Measurements from ENCODE around the gene HOXD10. TPM values are rescaled to one million over a fixed set of nuclear protein-coding genes. Genes with fewer than 3 reads are reported as not detected.

Gene HOXD10
- total RNA-seq, 1 donor from 2014 or later: not detected

- no peak for TF ChIP-seq CTCF (IDR thresholded peaks at IDR 0.05)
- peaks cover 74% of the 10 kb centered on the region for H3K27me3 Mint-ChIP-seq
- H3K36me3 Mint-ChIP-seq (ENCODE audit: low read depth): no peaks in the 10 kb centered on the region
- peaks cover 17% of the 10 kb centered on the region for H3K4me1 Mint-ChIP-seq
- DNase-seq (peak; percentile 39), ATAC-seq (ENCODE audit: low read depth) (peak; percentile 73)
- CTCF ChIA-PET: interaction anchor here (0.6 to 3.0 kb wide), 7 partner anchors 10 to 511 kb away, joined by 3 to 15 read pairs (median 4); no protein-coding TSS in a partner anchor
- peaks cover 7% of the 10 kb centered on the region for H3K9me3 Mint-ChIP-seq
- H3K27ac Mint-ChIP-seq: no peak overlapping the region
- POLR2A ChIA-PET: no interaction called here
- intact Hi-C loops (cut with micrococcal nuclease): loop anchor here (1.0 to 5.0 kb wide), 5 partner anchors 315 to 1007 kb away; no protein-coding TSS in a partner anchor
- peak overlapping the region; percentile 28 for H3K4me3 Mint-ChIP-seq
These were observed 24.1 kb downstream of the HOXD10 start for GRCh38 chr2:176140513-176141317.

DNA sequence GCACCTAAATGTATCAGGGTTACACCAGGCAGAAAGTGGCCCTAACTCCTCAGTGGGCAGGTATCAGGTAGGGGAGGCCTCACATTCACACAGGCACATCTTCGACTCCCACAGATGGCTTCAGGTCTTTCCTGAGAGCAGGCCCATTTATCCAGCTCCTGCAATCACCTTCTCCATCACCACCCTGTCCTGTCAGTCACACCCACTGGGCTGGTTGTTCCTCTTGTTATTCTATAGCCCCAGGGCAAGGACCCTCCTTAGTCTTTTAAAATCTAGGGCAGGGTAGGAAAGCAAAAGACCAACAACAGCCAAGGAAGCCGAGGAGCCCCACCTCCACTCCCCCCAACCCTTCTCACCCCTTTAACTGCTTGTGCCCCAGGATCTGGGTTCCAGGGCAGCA lies 25.7 kb downstream of the HOXD10 start:
- Mint-ChIP-seq H3K27me3 (peaks cover 77% of the 10 kb centered on the region), H3K36me3 (ENCODE audit: low read depth) (no peaks in the 10 kb centered on the region), H3K4me3 (no peak overlapping the region), H3K27ac (no peak overlapping the region), H3K9me3 (peaks cover 7% of the 10 kb centered on the region), H3K4me1 (peaks cover 10% of the 10 kb centered on the region)
- no peak for TF ChIP-seq CTCF (IDR thresholded peaks at IDR 0.05)
- POLR2A ChIA-PET: no interaction called here
- intact Hi-C loops (cut with micrococcal nuclease): loop anchor here (5.0 kb wide), 2 partner anchors 510 to 1005 kb away; no protein-coding TSS in a partner anchor
- ATAC-seq (ENCODE audit: low read depth): no peak
- CTCF ChIA-PET: interaction anchor here (1.3 kb wide), 1 partner anchor 313 kb away, joined by 4 read pairs; no protein-coding TSS in a partner anchor
- no peak for DNase-seq

DNA sequence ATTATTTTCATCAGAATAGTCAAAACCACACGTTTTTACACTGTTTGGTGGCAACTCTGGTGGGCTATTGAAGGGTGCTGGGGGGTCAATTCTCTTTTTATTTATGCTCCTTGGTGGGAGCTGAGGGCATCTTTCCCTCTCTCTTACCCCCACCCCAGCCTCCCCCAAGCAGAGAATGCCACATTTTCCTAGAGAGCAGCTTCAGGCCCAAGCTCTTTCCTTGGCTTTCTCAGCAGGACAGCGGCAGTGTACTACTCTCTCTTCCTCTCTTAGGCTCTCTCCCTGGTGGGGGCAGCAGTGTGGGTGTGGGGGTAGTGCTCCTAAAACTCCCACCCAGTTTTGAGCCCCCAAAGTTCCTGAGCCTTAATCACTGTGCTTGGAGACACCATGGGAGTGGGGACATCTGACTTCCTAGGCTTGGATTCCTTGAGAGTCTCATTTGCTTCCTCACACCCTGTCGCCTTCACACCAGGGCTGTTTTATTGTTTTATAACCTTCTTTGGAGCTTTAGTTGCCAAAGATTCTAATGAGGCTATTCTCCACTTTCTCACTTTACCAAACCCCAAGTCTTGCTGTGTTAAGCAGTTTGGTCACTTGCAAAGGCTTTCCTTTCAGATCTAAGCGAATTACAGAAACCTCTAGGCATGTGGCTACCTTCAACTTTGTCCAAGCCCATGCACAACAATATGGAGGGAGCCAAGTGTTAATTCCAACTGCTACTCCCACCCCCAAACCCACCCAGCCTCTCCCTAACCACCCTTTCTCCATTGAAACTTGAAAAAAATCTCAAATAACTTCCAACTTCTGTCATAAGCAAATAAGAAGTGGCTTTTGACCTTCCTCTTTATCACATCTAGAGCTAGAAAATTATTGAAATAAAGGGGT lies 28.7 kb downstream of the HOXD10 start:
- Mint-ChIP-seq H3K36me3 (ENCODE audit: low read depth) (no peaks in the 10 kb centered on the region), H3K4me1 (peaks cover 8% of the 10 kb centered on the region), H3K27ac (no peak overlapping the region), H3K9me3 (no peaks in the 10 kb centered on the region), H3K4me3 (no peak overlapping the region), H3K27me3 (peaks cover 79% of the 10 kb centered on the region)
- ChIA-PET CTCF (no interaction called here), POLR2A (no interaction called here)
- TF ChIP-seq CTCF (IDR thresholded peaks at IDR 0.05): no peak
- DNase-seq (no peak), ATAC-seq (ENCODE audit: low read depth) (no peak)
- intact Hi-C loops (cut with micrococcal nuclease): no loop called here

DNA sequence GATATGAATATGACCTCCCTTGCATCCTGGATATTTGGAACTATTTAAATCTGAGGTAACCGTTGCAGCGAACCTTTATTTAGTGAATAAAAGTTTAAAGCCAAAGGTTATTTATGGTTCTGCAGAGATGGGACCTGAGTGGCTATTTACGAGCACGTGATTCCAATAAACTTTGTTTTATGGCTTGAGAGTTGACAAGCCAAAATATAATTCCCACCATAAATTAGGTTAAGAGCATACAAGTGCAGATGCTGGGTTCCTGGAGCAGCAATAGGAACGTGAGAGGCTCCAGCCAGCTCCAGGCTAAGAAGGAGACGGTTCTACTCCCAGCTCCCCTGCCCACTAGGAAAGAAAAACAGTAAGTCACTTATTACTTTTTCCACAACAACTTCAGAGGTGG lies 29.5 kb downstream of the HOXD10 start:
- intact Hi-C loops (cut with micrococcal nuclease): no loop called here
- ChIA-PET POLR2A (no interaction called here), CTCF (no interaction called here)
- H3K4me3 Mint-ChIP-seq: no peak overlapping the region
- H3K9me3 Mint-ChIP-seq: no peaks in the 10 kb centered on the region
- peaks cover 83% of the 10 kb centered on the region for H3K27me3 Mint-ChIP-seq
- H3K27ac Mint-ChIP-seq: no peak overlapping the region
- DNase-seq (no peak), ATAC-seq (ENCODE audit: low read depth) (no peak)
- no peaks in the 10 kb centered on the region for H3K36me3 Mint-ChIP-seq (ENCODE audit: low read depth)
- peaks cover 3% of the 10 kb centered on the region for H3K4me1 Mint-ChIP-seq
- TF ChIP-seq CTCF (IDR thresholded peaks at IDR 0.05): no peak

DNA sequence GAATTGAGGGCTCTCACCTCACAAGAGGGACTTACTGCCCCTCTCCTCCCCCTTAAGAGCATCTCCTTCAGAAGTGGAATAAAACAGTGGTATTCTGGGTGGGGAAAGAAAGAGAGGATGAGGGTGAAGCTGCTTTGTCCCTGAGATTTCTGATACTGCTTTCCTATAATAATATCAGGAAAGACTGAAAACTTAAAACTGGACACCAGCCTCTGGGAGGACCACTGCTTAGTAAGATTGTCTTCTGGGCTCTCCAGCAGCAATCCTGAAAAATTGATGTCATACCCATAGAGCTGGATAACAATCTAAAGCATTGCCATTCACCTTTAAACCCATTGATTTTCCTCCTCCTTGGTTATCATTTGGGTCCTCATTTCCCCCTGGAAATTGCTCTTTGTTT lies 30.1 kb downstream of the HOXD10 start:
- Mint-ChIP-seq H3K27ac (no peak overlapping the region), H3K4me3 (no peak overlapping the region), H3K36me3 (ENCODE audit: low read depth) (no peaks in the 10 kb centered on the region), H3K9me3 (no peaks in the 10 kb centered on the region), H3K4me1 (no peaks in the 10 kb centered on the region), H3K27me3 (peaks cover 82% of the 10 kb centered on the region)
- DNase-seq (no peak), ATAC-seq (ENCODE audit: low read depth) (no peak)
- CTCF ChIA-PET: no interaction called here
- POLR2A ChIA-PET: no interaction called here
- intact Hi-C loops (cut with micrococcal nuclease): no loop called here
- no peak for TF ChIP-seq CTCF (IDR thresholded peaks at IDR 0.05)
